GM18870 (cell line): ENCODE data around the gene BBIP1.

Source experiments
- ATAC-seq: cut with Tn5 transposase; IDR thresholded peaks from one replicate; pipeline ENCODE4 v1.9.1; 2021; ENCODE audit warnings: moderate library complexity; ENCODE audit not compliant: unreplicated experiment

BBIP1 gene, protein sequence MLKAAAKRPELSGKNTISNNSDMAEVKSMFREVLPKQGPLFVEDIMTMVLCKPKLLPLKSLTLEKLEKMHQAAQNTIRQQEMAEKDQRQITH

DNA sequence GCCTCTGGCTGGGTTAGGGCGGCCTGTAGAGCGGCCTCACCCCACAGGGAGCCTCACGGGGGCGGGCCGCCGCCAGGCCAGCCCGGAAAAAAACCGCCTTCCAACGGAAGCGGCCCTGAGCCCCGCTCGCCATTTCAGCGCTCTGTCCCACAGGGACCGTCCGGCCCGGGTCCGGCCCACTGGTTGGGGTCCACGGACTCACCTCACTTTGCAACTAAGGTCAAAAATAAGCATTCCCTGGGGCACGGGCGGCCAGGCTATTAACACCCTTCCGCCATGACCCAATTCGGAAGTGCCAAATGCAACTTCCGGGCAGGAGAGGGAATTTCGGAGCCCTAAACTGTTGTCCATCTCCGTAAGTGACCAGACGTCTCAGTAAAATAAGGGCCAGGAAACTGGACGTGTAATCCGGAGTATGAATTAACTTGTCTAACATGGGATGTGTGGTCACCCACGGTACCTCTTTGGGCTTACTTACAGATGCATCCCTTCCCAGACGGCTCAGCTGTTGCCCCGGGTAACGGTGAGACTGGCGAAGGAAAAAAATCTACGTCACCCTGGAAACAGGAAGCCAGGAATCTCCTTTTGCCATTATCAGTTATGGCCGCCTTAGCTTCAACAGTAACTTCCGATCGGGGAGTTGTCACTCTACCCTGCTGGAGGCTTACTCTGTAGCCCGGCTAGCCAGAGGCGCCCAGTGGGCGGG, at the start of gene BBIP1:
Gene BBIP1 (minus strand): TSS at position 538 of the 706 bp plus-strand sequence. CDS start 1,023 bp downstream, outside the sequence.
- peak; percentile 83 for ATAC-seq

DNA sequence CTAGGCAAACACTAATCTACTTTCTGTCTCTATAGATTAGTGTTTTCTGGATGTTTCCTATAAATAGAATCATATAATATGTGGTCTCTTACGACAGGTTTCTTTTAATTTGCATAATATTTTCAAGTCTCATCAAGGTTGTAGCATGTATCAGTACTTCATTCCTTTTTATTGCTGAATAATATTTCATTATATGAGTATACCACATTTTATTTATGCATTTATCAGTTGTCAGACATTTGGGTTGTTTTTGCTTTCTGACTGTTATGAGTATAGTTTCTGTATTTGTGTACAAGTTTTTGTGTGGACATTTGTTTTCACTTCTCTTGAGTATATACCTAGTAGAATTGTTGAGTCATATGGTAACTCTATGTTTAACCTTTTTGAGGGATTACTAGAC, 48.7 kb upstream of the BBIP1 start:
- peak; percentile 75 for ATAC-seq

DNA sequence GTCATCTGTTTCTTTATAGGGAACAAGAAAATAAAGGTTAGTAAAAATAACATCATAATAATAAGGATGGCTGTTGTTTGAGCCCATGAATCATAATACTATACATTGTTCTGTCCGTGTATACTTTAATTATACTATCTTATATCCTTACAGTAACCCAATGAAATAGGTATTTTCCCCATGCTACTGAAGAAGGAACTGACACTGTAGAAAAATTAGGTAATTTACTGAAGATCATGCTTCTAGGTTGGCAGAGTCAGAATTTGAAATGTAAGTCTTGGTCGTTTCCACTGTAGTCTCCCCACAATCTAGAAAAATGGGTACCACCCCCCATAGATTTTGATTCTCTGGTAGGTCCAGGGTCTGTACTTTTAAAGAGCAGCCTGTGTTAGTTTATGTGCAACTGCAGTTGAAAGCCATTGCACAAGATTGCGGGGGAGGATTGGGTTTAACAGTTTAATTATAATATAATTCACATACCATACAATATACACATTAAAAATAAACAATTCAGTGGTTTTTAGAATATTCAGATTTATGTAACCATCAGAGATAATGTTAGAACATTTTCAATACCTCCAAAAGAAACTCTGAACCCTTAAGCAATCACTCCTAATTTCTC, 48.1 kb upstream of the BBIP1 start:
- no peak for ATAC-seq

DNA sequence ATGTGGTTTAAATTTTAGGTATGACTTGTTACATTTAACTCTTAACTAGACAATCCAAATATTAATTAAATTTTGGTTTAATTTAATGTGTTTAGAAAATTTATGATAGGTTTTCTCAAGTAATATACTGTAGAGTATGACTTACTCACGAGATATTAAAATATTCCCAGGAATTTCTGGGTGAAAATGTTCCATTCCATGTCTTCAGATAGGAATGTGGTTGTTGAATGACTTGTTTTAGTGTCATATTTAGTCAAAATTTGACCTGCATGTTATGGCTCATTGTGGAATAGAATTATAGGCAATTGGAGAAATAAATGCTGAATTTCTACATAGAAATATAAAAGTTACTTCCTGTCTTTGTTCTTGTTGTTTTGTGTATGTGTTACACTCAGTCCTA, 47.2 kb upstream of the BBIP1 start:
- ATAC-seq: no peak

DNA sequence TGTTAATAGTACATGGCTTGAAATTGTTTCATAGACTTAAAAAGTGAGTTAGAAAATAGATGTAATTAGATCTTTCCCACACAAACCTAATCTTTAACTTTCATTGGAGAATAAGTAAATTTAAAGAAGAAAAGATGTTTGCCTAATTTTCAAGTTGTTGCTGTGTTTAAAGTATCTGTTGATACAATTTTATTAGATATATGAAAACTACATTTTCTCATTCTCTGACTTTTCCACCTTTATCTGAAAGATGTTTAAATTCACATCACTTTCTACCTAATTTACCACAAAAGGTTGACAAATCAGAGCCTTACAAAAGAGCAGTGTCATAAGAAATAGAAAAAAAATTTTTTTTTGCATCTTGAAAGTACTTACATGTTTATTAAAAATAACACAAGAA, 46.2 kb upstream of the BBIP1 start:
- ATAC-seq: no peak

DNA sequence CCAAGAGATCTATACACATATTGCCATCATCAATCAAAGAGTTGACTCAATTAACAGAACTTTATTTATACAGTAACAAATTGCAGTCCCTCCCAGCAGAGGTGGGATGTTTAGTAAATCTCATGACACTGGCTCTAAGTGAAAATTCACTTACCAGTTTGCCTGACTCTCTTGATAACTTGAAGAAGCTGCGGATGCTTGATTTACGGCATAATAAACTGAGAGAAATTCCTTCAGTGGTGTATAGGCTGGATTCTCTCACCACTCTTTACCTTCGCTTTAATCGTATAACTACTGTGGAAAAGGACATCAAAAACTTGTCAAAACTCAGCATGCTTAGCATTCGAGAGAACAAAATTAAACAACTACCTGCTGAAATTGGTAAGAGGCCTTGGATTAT, 45.7 kb upstream of the BBIP1 start:
- no peak for ATAC-seq

DNA sequence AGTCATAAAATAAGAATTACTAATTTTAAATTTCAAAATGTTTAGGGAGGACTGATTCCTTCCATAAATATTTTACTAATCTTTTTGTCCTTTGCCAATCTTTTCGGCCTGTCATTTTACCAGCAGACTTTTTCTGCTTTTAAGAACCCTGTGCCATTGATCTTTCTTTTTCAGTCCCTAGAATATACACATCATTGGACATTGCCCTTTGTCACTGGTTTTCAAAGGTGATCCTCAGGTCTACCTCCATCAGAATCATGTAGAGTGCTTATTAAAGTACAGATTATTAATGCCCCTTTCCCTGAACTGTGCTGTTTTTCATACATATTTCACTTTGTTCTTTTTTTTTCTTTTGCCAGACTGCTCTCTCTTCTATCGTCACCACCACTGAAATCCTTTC, 44.2 kb upstream of the BBIP1 start:
- ATAC-seq: no peak

DNA sequence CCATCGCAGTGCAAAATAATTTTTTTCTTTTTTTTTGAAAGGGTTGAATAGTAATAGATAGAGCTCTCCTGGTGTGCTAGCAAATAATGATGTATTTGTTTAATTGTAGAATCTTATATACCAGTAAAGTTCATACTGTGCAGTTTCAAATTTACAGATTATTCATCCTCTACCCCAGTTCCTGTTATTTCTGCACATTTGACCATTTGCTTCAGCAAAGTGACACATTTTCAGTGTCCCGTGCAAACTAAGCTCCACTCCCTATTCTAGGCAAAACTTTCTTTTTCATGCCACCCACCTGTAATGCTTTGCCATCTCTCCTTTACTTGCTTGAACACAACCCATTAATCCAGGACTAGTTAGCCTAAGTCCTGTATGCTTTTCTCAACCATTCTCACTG, 43.5 kb upstream of the BBIP1 start:
- no peak for ATAC-seq

DNA sequence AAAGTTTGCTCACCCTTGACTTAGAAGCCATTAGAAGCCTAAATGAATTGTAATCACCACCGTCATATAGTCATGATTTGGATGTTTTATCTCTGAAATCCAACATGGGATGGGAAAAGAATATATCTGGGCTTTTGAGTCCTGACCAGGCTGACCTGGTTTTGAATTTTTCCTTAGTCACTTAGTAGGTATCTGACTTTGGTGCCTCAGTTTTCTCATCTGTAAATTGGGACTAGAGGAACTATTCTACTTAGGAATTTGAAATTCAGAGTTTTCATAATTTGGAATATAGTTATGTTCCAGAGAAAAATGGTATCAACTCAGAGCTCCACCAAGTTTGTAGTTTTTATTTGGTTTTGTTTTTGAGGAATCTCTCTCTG, 41.3 kb upstream of the BBIP1 start:
- ATAC-seq: no peak

DNA sequence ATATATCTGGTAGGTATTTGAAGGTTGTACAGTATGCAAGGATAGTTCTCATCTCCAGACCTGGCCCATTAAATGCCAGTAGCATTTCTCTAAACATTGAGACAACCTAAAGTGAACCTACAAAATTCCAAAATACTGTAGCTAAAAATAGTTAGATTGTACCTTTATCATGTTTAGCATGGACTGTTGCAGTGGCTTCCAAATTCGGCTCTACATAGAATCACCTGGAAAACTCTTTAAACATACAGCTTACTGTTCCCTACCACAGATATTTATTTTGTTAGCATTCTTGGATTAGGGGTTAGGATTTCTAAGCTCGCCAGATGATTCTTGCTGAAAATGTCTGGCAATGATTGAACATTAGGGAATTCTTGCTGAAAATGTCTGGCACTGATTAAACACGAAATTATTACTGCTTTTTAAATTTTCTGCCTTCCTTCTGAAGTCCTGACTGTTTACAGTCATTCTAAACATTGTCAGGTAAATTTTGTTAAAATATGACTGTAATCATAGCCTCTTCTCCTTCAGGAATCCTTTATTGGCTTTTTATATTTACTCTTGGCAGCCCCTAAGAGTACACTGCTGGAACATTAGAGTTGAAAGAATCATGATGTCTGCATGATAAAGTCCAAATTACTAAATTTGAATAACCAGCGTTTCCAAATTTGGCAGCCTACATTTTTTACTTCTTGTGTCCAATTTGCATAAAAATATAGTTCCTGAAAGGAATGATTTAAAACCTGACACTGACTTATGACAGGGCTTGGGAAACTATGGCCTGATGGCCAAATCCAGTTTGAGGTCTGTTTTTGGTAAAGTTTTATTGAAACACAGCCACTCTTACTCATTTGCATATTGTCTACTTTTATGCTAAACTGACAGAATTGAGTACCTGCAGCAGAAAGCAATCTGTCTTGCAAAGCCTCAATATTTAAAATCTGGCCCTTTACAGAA, 40.7 kb upstream of the BBIP1 start:
- ATAC-seq: no peak

DNA sequence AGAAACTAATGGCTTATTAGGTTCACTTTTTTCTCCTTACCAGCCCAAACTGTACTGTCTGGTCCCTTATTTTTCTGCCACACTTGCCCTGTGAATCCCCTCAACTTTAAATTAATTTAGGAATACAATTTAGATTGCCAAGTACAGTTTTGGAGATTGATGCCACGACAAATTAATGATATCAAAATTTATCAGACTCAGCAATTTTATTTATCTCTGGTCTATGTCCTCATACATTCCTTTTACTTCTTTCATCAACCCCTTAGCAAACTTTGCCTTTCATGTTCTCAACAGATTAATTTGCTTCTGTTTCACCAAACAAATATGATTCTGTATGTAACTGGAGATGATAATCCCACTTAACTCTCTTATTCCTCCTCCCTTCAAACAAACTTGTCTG, 38.6 kb upstream of the BBIP1 start:
- no peak for ATAC-seq

DNA sequence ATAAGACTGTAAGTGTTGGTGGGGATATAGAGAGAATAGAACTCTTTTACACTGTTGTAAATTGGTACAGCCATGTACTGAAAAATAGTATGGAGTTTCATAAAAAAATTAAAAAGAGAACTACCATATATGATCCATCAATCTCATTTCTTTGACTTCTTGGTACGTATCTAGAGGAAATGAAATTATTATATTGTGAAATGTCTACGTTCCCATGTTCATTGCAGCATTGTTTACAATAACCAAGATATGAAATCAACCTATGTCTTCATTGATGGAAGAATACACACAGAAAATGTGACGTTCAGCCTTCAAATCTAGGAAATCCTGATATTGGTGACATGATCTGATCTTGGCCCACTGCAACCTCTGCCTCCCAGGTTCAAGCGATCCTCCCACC, 32.4 kb upstream of the BBIP1 start:
- no peak for ATAC-seq

DNA sequence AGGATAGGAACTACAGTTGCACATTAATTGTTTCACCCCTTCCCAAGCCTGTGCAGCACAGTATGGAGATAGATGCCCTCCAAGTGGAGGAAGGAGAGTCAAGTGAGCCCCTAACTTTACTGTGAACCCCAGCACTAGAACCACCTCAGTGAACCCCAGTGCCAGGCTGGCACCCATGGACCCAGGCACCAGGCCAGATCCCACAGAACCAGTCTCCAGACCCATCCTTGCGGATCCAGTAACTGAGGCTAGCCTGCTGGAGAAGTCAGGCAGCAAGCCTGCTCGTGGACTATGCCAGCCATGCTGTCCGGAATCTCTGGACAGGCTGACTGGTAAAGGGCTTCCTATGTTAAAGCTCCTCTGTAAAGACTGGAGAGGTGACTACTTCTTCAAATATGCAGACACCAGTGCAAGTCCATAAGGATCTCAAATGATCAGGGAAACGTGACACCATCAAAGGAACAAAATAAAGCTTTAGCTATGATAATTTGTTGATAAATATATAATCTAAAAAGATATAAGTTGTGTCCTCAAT, 28.1 kb upstream of the BBIP1 start:
- no peak for ATAC-seq

DNA sequence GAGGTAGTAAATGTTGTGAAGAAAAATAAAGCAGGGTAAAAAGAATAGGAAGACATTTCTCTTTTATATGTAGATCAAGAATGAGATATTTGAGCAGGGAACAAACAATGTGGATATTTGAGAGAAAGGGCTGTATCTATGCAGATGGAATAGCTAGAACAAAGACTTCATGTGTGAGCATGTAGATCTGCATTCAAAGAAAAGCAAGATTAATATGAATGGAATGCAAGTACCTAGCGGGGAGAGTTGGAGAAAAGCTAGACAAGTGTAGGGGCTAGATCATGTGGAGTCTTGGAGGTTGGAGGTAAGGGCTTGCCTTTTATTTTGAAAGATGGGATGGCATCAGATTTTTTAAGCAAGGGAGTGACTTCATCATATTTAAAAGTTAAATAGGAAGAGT, 27.5 kb upstream of the BBIP1 start:
- ATAC-seq: no peak

DNA sequence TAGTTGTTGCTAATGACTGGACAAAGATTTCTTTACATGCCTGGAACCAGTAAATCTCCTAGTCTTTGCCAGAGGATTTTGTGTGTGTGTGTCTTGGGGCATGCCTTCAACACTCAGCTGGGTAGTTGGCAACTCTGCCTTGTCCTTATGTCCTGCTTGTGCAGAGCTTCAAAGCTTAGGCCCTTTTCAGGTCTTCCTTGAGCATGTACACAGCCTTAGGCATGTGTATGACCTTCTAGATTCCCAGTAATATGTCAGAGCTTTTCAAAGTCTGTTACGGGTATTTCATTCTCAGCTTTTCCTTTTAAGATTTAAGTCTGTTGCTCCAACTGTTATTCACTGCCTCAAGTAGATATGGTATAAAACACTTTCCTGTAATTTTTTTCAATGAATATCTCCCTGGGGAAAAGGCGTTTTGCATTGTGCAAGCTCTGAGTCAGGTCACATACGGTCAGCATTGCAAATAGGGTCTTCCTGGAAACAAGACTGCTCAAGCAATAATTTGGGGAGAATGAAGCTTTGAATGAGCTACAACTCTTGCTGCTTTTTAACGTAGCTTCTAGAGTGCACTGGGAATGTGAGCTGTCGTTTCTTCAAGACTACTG, 25.9 kb upstream of the BBIP1 start:
- ATAC-seq: no peak

DNA sequence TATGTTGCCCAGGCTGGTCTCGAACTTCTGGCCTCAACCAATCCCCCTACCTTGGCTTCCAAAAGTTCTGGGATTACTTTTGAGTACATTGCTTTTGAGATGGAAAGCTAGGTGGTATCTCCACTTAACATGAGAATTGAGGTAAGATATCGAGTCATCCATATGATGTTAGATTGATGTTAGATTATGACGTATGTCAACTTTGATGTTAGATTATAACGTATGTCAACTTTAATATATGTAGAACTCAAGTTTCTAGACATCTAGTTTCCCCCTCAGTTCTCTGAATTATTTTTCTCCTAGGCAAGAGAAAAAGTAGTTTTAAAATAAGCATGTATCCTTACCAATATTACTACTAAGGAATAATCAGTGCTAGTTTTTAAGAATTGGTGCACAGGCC, 20.4 kb upstream of the BBIP1 start:
- ATAC-seq: no peak

DNA sequence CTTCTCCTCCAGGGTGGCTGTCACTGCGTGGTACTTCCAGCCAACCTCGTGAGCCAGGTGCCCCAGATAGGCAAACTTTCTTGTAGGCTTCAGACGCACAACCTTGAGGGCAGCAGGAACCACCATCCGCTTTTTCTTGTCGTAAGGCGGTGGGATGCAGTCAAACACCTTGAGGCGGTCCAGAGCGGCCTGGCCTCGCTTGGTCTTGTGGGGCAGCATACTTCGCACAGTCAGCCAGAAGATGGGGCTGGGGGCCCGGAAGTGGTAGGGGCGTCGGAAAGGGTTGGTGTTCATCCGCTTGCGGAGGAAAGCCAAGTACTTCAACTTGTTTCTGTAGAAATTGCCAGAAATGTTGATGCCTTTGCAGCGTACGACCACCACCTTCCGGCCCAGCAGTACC, 17.8 kb upstream of the BBIP1 start:
- no peak for ATAC-seq

DNA sequence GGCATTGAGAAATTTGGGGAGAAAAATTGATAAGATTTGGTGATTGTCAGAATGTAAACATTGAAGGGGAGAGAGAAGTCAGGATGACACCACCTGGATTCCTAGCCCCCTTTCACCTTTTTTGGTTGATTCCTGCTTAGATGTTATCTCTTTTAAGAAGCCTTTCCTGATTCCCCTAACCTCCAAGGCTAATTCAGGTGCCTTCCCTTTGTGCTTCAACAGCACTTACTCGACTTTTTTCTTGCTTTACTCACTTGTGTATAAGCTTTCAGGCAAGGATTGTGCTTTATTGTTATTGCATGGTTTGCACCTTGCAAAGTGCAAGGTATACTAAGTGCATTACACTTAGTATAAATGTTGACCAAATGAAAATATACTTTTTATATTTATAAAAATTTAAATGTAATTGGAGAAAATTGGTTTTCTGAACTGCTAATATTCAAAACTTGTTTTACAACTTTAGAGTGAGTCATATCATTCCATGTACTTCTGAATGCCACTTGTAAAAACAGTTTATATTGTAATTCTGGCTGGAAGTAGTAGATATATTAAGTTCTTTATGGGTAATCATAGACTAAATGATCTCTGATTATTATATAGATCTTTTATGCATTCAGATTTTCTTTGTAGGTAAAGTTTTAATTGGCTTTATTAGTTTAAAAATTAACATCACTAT, 13.7 kb upstream of the BBIP1 start:
- no peak for ATAC-seq

DNA sequence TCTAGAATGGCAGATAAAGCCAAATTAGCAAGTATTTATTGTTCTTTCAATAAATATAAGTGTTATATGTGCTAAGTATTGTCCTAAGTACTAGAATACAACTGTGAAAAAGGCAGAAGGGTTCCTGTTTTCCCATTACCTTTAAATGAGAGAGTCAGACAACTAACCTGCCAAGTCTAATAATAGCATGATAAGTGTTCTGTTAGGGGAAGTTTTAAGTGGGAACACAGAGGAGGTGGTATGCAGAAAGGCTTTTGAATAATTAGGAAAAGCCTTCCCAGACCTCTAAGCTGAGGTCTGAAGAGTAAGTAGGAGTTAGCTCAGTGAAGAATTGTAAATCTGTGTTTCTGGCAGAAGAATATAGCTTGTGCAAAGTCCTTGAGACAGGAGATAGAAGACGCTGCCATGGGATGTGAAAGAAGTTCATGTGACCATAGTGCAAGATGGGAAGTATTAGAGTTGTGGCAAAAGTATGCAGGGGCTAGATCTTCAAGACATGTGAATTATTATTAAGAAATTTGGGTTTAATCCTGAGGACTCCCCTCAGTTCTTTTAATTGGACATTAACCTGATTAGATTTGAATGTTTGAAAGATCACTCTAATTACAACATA, 12.9 kb upstream of the BBIP1 start:
- no peak for ATAC-seq

DNA sequence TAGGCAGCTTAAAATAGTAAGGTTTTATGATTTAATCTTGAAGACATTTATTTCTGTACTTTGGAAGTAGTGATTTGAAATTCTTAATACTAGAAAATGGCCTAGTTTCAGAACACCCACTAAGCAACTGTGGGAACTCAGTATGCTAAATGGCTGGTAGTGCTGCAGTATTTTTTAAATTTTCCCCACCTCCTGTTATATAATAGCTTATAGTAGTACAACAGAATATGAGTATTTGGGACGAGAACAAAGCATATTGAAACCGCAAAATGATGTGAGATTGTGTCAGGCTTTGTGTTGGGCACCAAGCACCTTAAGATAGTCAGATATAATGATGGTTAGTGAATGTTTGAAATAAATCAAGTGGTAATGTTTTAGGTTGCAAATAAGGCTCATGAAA, 8.5 kb upstream of the BBIP1 start:
- no peak for ATAC-seq
